GM19372 (cell line): ENCODE results near the gene HLA-DPA1.

ENCODE experiments used
- ATAC-seq: cut with Tn5 transposase; IDR thresholded peaks from one replicate; pipeline ENCODE4 v1.9.1; 2021; ENCODE audit warnings: mild to moderate bottlenecking, low read depth, moderate library complexity; ENCODE audit not compliant: unreplicated experiment

The HLA-DPA1 gene

GRCh38 chr6:33019372-33019771, 54.1 kb downstream of the HLA-DPA1 start:
- ATAC-seq, result peak; percentile 5

GRCh38 chr6:33018904-33019303, 54.5 kb downstream of the HLA-DPA1 start:
- ATAC-seq, result peak; percentile 63

GRCh38 chr6:33018418-33018817, 55.0 kb downstream of the HLA-DPA1 start:
- ATAC-seq, result no peak

GRCh38 chr6:33017694-33018353, 55.6 kb downstream of the HLA-DPA1 start:
- no peak for ATAC-seq

- ATAC-seq, result no peak
These were observed 56.4 kb downstream of the HLA-DPA1 start for GRCh38 chr6:33017018-33017417.

- no peak for ATAC-seq
These were observed 57.7 kb downstream of the HLA-DPA1 start for GRCh38 chr6:33015798-33016197.

- no peak for ATAC-seq
These were observed 58.4 kb downstream of the HLA-DPA1 start for GRCh38 chr6:33014841-33015634.
